Neural cell (in vitro differentiated cells): ENCODE data around the gene SND1. TPM values are rescaled to one million over a fixed set of nuclear protein-coding genes. Genes with fewer than 3 reads are reported as not detected.

ENCODE experiments used
- H2AFZ ChIP-seq: fragments of 200-600, 300-800 bp; sonication (generic), shearing (Covaris generic); 2 replicates; pipeline ENCODE4 v1.6.0; 2014; ENCODE audit warnings: low read depth, mild to moderate bottlenecking, antibody characterized with exemption, low read length, moderate library complexity
- H3F3A ChIP-seq: fragments of 200-600 bp; shearing (Covaris generic); 2 replicates; pipeline ENCODE4 v1.6.1; 2016; ENCODE audit warnings: mild to moderate bottlenecking, moderate library complexity, mixed read lengths, antibody characterized with exemption, low read length; ENCODE audit not compliant: insufficient read depth, poor library complexity, severe bottlenecking
- H3K27ac ChIP-seq: fragments of 200-600, 300-800 bp; sonication (generic), shearing (Covaris generic); 2 replicates; pipeline ENCODE4 v1.5.1; 2014; ENCODE audit warnings: mild to moderate bottlenecking, low read length, moderate library complexity
- H3K27me3 ChIP-seq: fragments of 300-800, 200-600 bp; sonication (generic), shearing (Covaris generic); 2 replicates; pipeline ENCODE4 v1.6.0; 2014; ENCODE audit warnings: mild to moderate bottlenecking, low read depth, low read length, moderate library complexity; ENCODE audit not compliant: insufficient read depth
- H3K36me3 ChIP-seq: fragments of 300-800, 200-600 bp; sonication (generic), shearing (Covaris generic); 2 replicates; pipeline ENCODE4 v1.5.1; 2014; ENCODE audit warnings: mild to moderate bottlenecking, antibody characterized with exemption, low read length, moderate library complexity; ENCODE audit not compliant: insufficient read depth
- H3K4me2 ChIP-seq: fragments of 300-800, 200-600 bp; sonication (generic), shearing (Covaris generic); 2 replicates; pipeline ENCODE4 v1.6.0; 2014; ENCODE audit warnings: mild to moderate bottlenecking, low read length
- H3K4me3 ChIP-seq: fragments of 300-800, 200-600 bp; sonication (generic), shearing (Covaris generic); 2 replicates; pipeline ENCODE4 v1.5.1; 2014; ENCODE audit warnings: mild to moderate bottlenecking, low read length, moderate library complexity
- H3K79me2 ChIP-seq: fragments of 200-600 bp; shearing (Covaris generic); replicated peaks from 2 replicates; pipeline ENCODE4 v1.6.0; 2014; ENCODE audit warnings: mild to moderate bottlenecking, low read length, moderate library complexity; ENCODE audit not compliant: insufficient read depth
- H3K9ac ChIP-seq: fragments of 300-800, 200-600 bp; sonication (generic), shearing (Covaris generic); 2 replicates; pipeline ENCODE4 v1.6.1; 2016; ENCODE audit warnings: mild to moderate bottlenecking, low read length, mixed read lengths
- H3K9me2 ChIP-seq: fragments of 200-600 bp; shearing (Covaris generic); 2 replicates; pipeline ENCODE4 v1.6.1; 2016; ENCODE audit warnings: mild to moderate bottlenecking, low read length, mixed read lengths; ENCODE audit not compliant: insufficient read depth
- H3K9me3 ChIP-seq: fragments of 200-600, 300-800 bp; sonication (generic), shearing (Covaris generic); 2 replicates; pipeline ENCODE4 v1.6.1; 2016; ENCODE audit warnings: mild to moderate bottlenecking, mixed run types, low read length, moderate library complexity, mixed read lengths
- H4K20me1 ChIP-seq: fragments of 200-600 bp; shearing (Covaris generic); 2 replicates; pipeline ENCODE4 v1.6.1; 2016; ENCODE audit warnings: mild to moderate bottlenecking, mixed run types; ENCODE audit not compliant: insufficient read depth
- EP300 ChIP-seq: fragments of 450-650 bp; conservative IDR thresholded peaks from 2 replicates; pipeline ENCODE4 v1.6.1; 2014; ENCODE audit warnings: antibody characterized with exemption, mild to moderate bottlenecking, moderate library complexity; ENCODE audit not compliant: poor library complexity, severe bottlenecking
- EZH2 ChIP-seq: fragments of 200-600, 300-800 bp; shearing (Covaris generic), sonication (generic); IDR thresholded peaks from 2 replicates; pipeline ENCODE4 v1.6.1; 2014; ENCODE audit warnings: antibody characterized with exemption, low read length, borderline replicate concordance, mild to moderate bottlenecking; ENCODE audit not compliant: insufficient read depth, poor library complexity, severe bottlenecking
- MXI1 ChIP-seq: fragments of 450-650 bp; conservative IDR thresholded peaks from 2 replicates; pipeline ENCODE4 v1.6.1; 2014; ENCODE audit warnings: antibody characterized with exemption, mild to moderate bottlenecking; ENCODE audit not compliant: poor library complexity, severe bottlenecking
- POLR2AphosphoS5 ChIP-seq: IDR thresholded peaks from 2 replicates; pipeline ENCODE4 v1.6.1; 2012
- RAD21 ChIP-seq: fragments of 450-650 bp; conservative IDR thresholded peaks from 2 replicates; pipeline ENCODE4 v1.6.1; 2014; ENCODE audit warnings: antibody characterized with exemption, mild to moderate bottlenecking, moderate library complexity
- SMC3 ChIP-seq: fragments of 450-650 bp; conservative IDR thresholded peaks from 2 replicates; pipeline ENCODE4 v1.6.1; 2014; ENCODE audit warnings: antibody characterized with exemption, mild to moderate bottlenecking, moderate library complexity; ENCODE audit not compliant: poor library complexity
- TAF1 ChIP-seq: IDR thresholded peaks from 2 replicates; pipeline ENCODE4 v1.6.1; 2012; ENCODE audit warnings: low read depth
- polyA plus RNA-seq: library from polyadenylated mRNA; depleted of rRNA; stranded (reverse); fragments of >200 nt; gene quantifications from 2 replicates; pipeline ENCODE4 v1.2.3, GENCODE V29; 2014
- TF ChIP-seq, protein P1 (sequence below): fragments of 450-650 bp; IDR thresholded peaks from 2 replicates; pipeline ENCODE4 v1.5.1; 2014; ENCODE audit warnings: antibody characterized with exemption, mild to moderate bottlenecking, moderate library complexity; ENCODE audit not compliant: poor library complexity, severe bottlenecking
- TF ChIP-seq, protein P2 (sequence below): IDR thresholded peaks from 2 replicates; pipeline ENCODE4 v1.6.1; 2012; ENCODE audit warnings: borderline replicate concordance

SND1 gene
- polyA plus RNA-seq, 1 donor from 2014 or later = 37.4 TPM

DNA sequence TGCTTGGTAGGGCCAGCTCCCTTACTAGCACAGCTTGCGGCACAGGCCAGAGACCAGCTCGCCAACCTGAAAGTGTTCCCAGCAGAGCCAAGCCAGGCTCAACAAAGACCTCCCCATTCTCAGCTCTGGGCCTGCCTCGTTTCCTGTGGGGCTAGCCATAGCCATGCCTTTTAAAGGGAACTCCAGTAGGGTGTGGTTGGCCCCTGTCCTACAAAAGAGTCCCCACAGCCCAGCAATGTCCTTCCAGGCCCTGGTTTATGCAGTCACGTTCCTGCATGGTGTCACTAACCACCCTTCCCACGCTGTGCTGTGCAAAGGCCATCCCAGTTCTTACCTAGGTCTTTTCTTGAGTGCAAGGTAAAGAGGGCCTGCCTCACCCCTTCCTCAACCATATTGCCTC is 467.0 kb downstream of the SND1 start:
- Histone ChIP-seq H3K36me3 (no peaks in the 10 kb centered on the region), H4K20me1 (no peaks in the 10 kb centered on the region), H3K79me2 (no peaks in the 10 kb centered on the region), H3F3A (no peaks in the 10 kb centered on the region), H3K27ac (no peak overlapping the region), H3K4me2 (no peak overlapping the region), H3K9me2 (no peaks in the 10 kb centered on the region), H2AFZ (no peak overlapping the region), H3K9ac (no peak overlapping the region), H3K9me3 (no peaks in the 10 kb centered on the region), H3K27me3 (no peaks in the 10 kb centered on the region), H3K4me3 (no peak overlapping the region)
- TF ChIP-seq MXI1 (no peak), TAF1 (no peak), RAD21 (no peak), EZH2 (no peak), SMC3 (no peak), EP300 (no peak), POLR2AphosphoS5 (no peak)
- TF ChIP-seq, protein P1, sequence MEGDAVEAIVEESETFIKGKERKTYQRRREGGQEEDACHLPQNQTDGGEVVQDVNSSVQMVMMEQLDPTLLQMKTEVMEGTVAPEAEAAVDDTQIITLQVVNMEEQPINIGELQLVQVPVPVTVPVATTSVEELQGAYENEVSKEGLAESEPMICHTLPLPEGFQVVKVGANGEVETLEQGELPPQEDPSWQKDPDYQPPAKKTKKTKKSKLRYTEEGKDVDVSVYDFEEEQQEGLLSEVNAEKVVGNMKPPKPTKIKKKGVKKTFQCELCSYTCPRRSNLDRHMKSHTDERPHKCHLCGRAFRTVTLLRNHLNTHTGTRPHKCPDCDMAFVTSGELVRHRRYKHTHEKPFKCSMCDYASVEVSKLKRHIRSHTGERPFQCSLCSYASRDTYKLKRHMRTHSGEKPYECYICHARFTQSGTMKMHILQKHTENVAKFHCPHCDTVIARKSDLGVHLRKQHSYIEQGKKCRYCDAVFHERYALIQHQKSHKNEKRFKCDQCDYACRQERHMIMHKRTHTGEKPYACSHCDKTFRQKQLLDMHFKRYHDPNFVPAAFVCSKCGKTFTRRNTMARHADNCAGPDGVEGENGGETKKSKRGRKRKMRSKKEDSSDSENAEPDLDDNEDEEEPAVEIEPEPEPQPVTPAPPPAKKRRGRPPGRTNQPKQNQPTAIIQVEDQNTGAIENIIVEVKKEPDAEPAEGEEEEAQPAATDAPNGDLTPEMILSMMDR = no peak
- TF ChIP-seq, protein P2, sequence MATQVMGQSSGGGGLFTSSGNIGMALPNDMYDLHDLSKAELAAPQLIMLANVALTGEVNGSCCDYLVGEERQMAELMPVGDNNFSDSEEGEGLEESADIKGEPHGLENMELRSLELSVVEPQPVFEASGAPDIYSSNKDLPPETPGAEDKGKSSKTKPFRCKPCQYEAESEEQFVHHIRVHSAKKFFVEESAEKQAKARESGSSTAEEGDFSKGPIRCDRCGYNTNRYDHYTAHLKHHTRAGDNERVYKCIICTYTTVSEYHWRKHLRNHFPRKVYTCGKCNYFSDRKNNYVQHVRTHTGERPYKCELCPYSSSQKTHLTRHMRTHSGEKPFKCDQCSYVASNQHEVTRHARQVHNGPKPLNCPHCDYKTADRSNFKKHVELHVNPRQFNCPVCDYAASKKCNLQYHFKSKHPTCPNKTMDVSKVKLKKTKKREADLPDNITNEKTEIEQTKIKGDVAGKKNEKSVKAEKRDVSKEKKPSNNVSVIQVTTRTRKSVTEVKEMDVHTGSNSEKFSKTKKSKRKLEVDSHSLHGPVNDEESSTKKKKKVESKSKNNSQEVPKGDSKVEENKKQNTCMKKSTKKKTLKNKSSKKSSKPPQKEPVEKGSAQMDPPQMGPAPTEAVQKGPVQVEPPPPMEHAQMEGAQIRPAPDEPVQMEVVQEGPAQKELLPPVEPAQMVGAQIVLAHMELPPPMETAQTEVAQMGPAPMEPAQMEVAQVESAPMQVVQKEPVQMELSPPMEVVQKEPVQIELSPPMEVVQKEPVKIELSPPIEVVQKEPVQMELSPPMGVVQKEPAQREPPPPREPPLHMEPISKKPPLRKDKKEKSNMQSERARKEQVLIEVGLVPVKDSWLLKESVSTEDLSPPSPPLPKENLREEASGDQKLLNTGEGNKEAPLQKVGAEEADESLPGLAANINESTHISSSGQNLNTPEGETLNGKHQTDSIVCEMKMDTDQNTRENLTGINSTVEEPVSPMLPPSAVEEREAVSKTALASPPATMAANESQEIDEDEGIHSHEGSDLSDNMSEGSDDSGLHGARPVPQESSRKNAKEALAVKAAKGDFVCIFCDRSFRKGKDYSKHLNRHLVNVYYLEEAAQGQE = no peak

DNA sequence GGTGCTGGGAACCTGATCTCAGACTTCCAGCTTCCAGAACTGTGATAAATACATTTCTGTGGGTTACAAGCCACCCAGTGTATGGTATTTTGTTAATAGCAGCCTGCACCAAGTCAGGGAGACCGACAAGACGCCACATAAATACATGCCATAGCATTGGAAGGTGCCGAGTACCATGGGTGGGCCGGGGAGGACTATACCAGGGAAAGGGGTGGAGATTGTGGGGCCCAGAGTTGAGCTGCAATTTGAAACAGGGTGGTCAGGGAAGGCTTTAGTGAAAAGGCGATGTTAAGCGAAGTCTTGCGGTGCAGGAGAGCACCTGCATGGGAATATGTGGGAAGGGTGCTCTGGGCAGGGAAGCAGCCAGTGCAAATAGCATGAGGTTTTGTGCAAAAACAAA is 468.1 kb downstream of the SND1 start:
- H3K27ac ChIP-seq = no peak overlapping the region
- H4K20me1 ChIP-seq = no peaks in the 10 kb centered on the region
- H3K4me3 ChIP-seq = no peak overlapping the region
- H3K79me2 ChIP-seq = no peaks in the 10 kb centered on the region
- H3K27me3 ChIP-seq = no peaks in the 10 kb centered on the region
- H3K9me3 ChIP-seq = no peaks in the 10 kb centered on the region
- H3K9ac ChIP-seq = no peak overlapping the region
- no peaks in the 10 kb centered on the region for H3F3A ChIP-seq
- H3K4me2 ChIP-seq = no peak overlapping the region
- H3K9me2 ChIP-seq = no peaks in the 10 kb centered on the region
- TF ChIP-seq EZH2 = no peak
- TF ChIP-seq MXI1 = no peak
- no peak for TF ChIP-seq POLR2AphosphoS5
- TF ChIP-seq RAD21 = no peak
- TF ChIP-seq, protein P2 = no peak
- no peak for TF ChIP-seq TAF1
- TF ChIP-seq, protein P1 = no peak
- no peak for TF ChIP-seq SMC3
- TF ChIP-seq EP300 = no peak
- H3K36me3 ChIP-seq = no peaks in the 10 kb centered on the region
- no peak overlapping the region for H2AFZ ChIP-seq
